ENCODE results near the gene OSBPL8.

Gene OSBPL8

DNA sequence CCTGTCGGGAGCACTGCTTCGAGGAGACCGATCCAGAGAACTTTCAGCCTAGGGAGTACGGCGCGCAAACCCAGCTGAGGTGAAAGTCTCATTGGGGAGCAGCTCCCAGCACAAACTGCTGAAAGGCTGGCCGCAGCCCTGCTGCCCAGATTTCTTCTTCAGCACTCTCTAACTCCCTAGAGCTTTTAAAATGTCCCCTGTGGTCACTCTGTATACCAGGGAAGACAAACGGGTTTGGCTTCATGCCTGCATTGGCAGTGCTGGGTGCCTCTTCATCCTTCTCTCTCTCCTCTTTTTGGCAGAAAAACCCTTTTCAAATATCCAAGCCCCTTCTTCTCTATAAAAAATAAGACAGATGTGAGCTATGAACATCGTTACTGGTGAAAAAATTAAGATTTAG lies 246.3 kb downstream of the OSBPL8 start:
- no peak for DNase-seq (ENCODE audit: extremely low read depth, low read depth)
- TF ChIP-seq, protein P1, sequence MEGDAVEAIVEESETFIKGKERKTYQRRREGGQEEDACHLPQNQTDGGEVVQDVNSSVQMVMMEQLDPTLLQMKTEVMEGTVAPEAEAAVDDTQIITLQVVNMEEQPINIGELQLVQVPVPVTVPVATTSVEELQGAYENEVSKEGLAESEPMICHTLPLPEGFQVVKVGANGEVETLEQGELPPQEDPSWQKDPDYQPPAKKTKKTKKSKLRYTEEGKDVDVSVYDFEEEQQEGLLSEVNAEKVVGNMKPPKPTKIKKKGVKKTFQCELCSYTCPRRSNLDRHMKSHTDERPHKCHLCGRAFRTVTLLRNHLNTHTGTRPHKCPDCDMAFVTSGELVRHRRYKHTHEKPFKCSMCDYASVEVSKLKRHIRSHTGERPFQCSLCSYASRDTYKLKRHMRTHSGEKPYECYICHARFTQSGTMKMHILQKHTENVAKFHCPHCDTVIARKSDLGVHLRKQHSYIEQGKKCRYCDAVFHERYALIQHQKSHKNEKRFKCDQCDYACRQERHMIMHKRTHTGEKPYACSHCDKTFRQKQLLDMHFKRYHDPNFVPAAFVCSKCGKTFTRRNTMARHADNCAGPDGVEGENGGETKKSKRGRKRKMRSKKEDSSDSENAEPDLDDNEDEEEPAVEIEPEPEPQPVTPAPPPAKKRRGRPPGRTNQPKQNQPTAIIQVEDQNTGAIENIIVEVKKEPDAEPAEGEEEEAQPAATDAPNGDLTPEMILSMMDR (IDR thresholded peaks at IDR 0.05; ENCODE audit: low read depth, low read length, missing control alignments), result no peak
- H3K4me3 ChIP-seq (replicated peaks; ENCODE audit: low read depth, low read length), result no peak overlapping the region

DNA sequence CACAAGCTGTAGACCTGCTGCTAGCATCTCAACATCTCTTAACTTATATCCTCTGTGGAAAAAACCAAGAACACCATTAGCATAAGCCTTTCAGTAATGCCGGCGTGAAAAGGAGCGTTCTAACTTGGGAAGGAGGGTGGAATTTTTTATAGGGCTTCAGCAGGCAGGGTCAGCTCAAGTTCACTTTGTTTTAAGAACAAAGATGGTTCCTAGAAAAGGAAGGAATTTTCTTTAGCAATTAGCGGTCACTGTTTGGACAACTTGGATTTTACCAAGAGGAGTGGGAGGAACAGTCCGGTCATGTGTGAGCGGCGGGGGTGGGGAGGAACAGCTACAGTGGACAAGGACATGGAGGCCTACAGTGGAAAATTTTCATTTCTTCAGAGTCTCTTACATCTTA lies 247.3 kb downstream of the OSBPL8 start:
- DNase-seq (ENCODE audit: extremely low read depth, low read depth), result no peak
- no peak overlapping the region for H3K4me3 ChIP-seq (replicated peaks; ENCODE audit: low read depth, low read length)
- TF ChIP-seq, protein P1 (IDR thresholded peaks at IDR 0.05; ENCODE audit: low read depth, low read length, missing control alignments), result no peak

DNA sequence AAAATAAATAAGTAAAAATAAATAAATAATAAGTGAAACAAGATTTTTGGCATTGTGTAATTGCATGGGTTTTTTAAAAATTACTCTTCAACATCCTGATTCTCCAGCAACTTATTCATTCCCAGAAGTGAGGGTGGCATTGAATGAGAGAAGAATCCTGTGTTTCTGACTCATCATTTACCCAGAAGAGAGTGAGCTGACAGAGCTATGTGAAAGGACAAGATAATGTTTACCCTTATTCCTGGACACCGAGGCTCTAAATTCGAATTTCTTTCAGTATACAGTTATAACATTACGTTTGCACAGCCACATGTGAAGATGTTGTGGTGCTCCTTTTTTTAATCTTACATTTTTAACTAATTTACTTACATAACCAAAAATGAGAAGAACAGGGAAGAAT lies 247.8 kb downstream of the OSBPL8 start:
- TF ChIP-seq, protein P1 (IDR thresholded peaks at IDR 0.05; ENCODE audit: low read depth, low read length, missing control alignments), result no peak
- H3K4me3 ChIP-seq (replicated peaks; ENCODE audit: low read depth, low read length), result no peak overlapping the region
- DNase-seq (ENCODE audit: extremely low read depth, low read depth), result no peak

DNA sequence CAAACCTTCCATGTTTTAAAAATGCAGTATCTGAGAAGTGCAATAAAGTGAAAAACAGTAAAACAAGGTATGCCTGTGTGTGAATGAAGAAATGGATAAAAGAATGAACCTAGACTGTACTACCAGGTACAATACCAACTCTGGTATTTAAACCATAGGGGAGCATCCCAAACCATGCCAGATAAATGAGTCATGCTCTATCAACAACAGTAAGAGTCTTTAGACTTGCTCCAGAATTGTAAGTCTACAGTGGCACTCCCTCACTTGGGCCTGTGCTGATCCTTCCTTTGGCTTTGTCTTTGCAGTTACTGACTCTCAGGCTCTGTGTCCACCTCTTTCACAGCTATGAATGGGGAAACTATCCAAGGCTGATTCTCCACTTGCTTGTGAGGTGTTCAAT lies 249.5 kb downstream of the OSBPL8 start:
- H3K4me3 ChIP-seq (replicated peaks; ENCODE audit: low read depth, low read length), result no peak overlapping the region
- DNase-seq (ENCODE audit: extremely low read depth, low read depth), result no peak
- TF ChIP-seq, protein P1 (IDR thresholded peaks at IDR 0.05; ENCODE audit: low read depth, low read length, missing control alignments), result no peak

DNA sequence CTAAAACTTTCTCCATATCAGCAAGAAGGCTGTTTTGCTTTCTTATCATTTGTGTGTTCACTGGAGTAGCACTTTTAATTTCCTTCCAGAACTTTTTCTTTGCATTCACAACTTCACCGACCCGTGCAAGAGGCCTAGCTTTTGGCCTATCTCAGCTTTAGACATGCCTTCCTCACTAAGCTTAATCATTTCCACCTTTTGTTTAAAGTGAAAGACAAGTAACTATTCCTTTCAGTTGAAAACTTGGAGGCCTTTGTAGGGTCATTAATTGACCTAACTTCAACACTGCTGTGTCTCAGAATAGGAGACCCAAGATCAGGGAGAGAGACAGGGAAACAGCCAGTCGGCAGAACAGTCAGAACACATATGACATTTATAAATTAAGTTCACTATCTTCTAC lies 250.7 kb downstream of the OSBPL8 start:
- no peak for DNase-seq (ENCODE audit: extremely low read depth, low read depth)
- no peak overlapping the region for H3K4me3 ChIP-seq (replicated peaks; ENCODE audit: low read depth, low read length)
- TF ChIP-seq, protein P1 (IDR thresholded peaks at IDR 0.05; ENCODE audit: low read depth, low read length, missing control alignments), result no peak

DNA sequence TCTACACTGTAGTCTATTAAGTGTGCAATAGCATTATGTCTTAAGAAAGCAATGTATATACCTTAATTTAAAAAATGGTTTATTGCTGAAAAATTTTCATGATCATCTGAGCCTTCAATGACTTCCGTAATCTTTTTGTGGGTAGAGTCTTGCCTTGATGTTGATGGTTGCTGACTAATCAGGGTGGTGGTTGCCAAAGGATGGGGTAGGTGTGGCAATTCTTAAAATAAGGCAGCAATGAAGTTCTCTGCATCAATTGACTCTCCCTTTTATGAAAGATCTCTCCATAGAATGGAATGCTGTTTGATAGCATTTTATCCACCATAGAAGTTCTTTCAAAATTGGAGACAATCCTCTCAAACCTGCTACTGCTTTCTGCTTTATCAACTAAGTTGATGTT lies 252.5 kb downstream of the OSBPL8 start:
- no peak for DNase-seq (ENCODE audit: extremely low read depth, low read depth)
- no peak overlapping the region for H3K4me3 ChIP-seq (replicated peaks; ENCODE audit: low read depth, low read length)

More for the DNA sequence above, 252.5 kb downstream of the OSBPL8 start:
- TF ChIP-seq, protein P1 (IDR thresholded peaks at IDR 0.05; ENCODE audit: low read depth, low read length, missing control alignments), result no peak
